PFSK-1 (cell line): ENCODE measurements around the gene ECSCR.

Source experiments
- FOXP2 ChIP-seq: optimal IDR thresholded peaks from 2 replicates; pipeline ENCODE3; 2011; ENCODE audit warnings: borderline replicate concordance, control low read depth, inconsistent platforms; ENCODE audit not compliant: insufficient read depth; ENCODE audit errors: extremely low read length, extremely low read depth
- POLR2AphosphoS5 ChIP-seq: IDR thresholded peaks from 2 replicates; pipeline ENCODE4 v1.6.1; 2012; ENCODE audit warnings: low read depth, mild to moderate bottlenecking, control low read depth, low read length, moderate library complexity
- SIN3A ChIP-seq: IDR thresholded peaks from 2 replicates; pipeline ENCODE4 v1.6.1; 2012; ENCODE audit warnings: mild to moderate bottlenecking, low read length, moderate library complexity, borderline replicate concordance; ENCODE audit not compliant: insufficient read depth
- TAF1 ChIP-seq: IDR thresholded peaks from 2 replicates; pipeline ENCODE4 v1.6.1; 2012; ENCODE audit warnings: low read length, control low read depth, borderline replicate concordance; ENCODE audit not compliant: insufficient read depth
- TF ChIP-seq, protein P1 (sequence below), 2 experiments: IDR thresholded peaks; 2 replicates each; pipeline versions ENCODE4 v1.6.1 to v1.8.0; 2011 to 2012; ENCODE audit warnings: low read depth in 2 of 2, low read length in 2 of 2, control low read depth in 1 of 2, inconsistent platforms in 1 of 2, mild to moderate bottlenecking in 1 of 2, moderate library complexity in 1 of 2; ENCODE audit not compliant: insufficient read depth in 1 of 2

Gene ECSCR

DNA sequence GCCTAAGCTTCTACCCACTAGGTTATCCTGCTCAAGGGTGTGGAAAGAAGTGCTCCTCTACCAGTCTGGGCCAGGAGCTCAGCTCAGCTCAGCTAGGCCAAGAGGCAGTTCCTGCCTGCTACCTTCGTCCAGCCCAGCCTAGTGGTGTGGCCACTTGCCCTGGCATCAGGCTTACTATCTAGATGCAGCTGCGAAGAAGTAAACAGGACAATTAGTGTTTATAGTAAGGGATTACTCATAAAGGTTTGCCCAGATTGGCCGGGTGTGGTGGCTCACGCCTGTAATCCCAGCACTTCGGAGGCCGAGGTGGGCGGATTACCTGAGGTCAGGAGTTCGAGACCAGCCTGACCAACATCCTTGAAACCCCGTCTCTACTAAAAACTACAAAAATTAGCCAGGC lies 45.9 kb downstream of the ECSCR start:
- TF ChIP-seq POLR2AphosphoS5 = no peak
- no peak for TF ChIP-seq SIN3A
- no peak for TF ChIP-seq TAF1
- no peak for TF ChIP-seq FOXP2
- TF ChIP-seq, protein P1, sequence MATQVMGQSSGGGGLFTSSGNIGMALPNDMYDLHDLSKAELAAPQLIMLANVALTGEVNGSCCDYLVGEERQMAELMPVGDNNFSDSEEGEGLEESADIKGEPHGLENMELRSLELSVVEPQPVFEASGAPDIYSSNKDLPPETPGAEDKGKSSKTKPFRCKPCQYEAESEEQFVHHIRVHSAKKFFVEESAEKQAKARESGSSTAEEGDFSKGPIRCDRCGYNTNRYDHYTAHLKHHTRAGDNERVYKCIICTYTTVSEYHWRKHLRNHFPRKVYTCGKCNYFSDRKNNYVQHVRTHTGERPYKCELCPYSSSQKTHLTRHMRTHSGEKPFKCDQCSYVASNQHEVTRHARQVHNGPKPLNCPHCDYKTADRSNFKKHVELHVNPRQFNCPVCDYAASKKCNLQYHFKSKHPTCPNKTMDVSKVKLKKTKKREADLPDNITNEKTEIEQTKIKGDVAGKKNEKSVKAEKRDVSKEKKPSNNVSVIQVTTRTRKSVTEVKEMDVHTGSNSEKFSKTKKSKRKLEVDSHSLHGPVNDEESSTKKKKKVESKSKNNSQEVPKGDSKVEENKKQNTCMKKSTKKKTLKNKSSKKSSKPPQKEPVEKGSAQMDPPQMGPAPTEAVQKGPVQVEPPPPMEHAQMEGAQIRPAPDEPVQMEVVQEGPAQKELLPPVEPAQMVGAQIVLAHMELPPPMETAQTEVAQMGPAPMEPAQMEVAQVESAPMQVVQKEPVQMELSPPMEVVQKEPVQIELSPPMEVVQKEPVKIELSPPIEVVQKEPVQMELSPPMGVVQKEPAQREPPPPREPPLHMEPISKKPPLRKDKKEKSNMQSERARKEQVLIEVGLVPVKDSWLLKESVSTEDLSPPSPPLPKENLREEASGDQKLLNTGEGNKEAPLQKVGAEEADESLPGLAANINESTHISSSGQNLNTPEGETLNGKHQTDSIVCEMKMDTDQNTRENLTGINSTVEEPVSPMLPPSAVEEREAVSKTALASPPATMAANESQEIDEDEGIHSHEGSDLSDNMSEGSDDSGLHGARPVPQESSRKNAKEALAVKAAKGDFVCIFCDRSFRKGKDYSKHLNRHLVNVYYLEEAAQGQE (IDR thresholded peaks at IDR 0.05; ENCODE audit: insufficient read depth in 1 of 2, low read depth in 2 of 2, low read length in 2 of 2) = no peak

DNA sequence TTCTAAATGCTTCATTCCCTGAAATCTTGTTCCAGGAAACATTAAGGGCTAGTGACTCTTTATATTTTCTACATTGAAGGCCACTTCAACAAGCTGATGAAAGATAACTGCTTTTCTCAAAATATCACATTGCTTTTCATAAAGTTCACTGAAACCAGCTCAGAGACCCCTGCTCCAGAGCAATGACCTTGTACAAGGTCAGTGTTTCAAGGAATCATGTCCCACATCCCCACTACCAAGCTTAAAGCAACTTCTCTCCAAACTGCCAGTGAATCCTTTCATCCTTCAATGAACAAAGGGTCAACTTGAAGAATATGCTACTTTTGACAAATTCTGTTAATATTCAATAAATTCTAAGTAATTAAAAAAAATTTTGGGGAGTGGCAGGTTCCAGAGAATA lies 46.7 kb downstream of the ECSCR start:
- TF ChIP-seq, protein P1 (IDR thresholded peaks at IDR 0.05; ENCODE audit: insufficient read depth in 1 of 2, low read depth in 2 of 2, low read length in 2 of 2) = no peak
- no peak for TF ChIP-seq SIN3A
- no peak for TF ChIP-seq TAF1
- TF ChIP-seq POLR2AphosphoS5 = no peak
- TF ChIP-seq FOXP2 = no peak

- TF ChIP-seq SIN3A (no peak), FOXP2 (no peak), TAF1 (no peak)
Observed at GRCh38 chr5:139415221-139415861, 47.2 kb downstream of the ECSCR start.

DNA sequence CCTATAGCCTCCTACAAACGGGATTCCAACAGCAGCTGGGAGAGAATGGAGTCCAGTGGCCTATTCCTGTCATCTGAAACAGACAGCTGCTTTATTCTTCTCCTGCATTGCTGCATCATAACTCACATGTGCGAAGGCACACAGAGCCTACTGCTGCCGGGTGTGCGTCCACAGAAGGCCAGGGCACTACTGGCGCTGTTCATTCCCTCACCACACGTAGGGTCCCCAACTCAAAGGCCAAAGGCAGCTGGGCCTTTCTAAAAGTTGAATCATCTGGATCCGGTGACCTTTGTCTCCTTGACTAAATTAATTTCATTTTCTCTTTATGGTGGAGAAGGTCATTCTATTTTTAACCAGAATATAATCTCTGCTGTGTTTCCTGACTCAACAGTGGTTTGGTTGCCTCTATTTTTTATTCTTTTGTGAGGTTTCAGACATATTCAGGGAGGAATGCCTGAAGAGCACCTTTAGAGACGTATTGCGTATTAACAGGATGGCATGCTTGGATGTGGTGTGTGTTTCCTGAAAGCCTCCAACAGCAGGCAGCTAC lies 47.9 kb downstream of the ECSCR start:
- TF ChIP-seq TAF1 = no peak
- TF ChIP-seq FOXP2 = no peak
- TF ChIP-seq POLR2AphosphoS5 = no peak
- TF ChIP-seq SIN3A = no peak
- TF ChIP-seq, protein P1 (IDR thresholded peaks at IDR 0.05; ENCODE audit: insufficient read depth in 1 of 2, low read depth in 2 of 2, low read length in 2 of 2) = no peak

GRCh38 chr5:139413963-139414362 lies 48.6 kb downstream of the ECSCR start:
- TF ChIP-seq TAF1 (no peak), FOXP2 (no peak), SIN3A (no peak), POLR2AphosphoS5 (no peak)
- TF ChIP-seq, protein P1 (IDR thresholded peaks at IDR 0.05; ENCODE audit: insufficient read depth in 1 of 2, low read depth in 2 of 2, low read length in 2 of 2) = no peak
